Right renal cortex interstitium (tissue), 3 donors: ENCODE results near the gene TBX4. TPM values are rescaled to one million over a fixed set of nuclear protein-coding genes. Genes with fewer than 3 reads are reported as not detected.

Experiments
- DNase-seq, 3 donors: peaks; one replicate each; pipeline ENCODE4 v3.0.0-alpha.2; 2013; ENCODE audit warnings: low read depth in 3 of 3, low spot score in 2 of 3
- polyA plus RNA-seq, 3 donors: library from polyadenylated mRNA; unstranded; fragments of 120-200 nt; gene quantifications; one replicate each; pipeline ENCODE4 v1.2.1, GENCODE V29; 2013; ENCODE audit not compliant: insufficient read length in 3 of 3

Gene TBX4
- polyA plus RNA-seq: under 1 TPM; 0.07 to 0.31 (median 0.26) TPM

GRCh38 chr17:61452301-61453290, at the start of gene TBX4:
Gene TBX4, plus strand, starts transcription at chr17:61452422. Its CDS starts 4,069 bp downstream, at chr17:61456491.
- DNase-seq: no peak

GRCh38 chr17:61402978-61403800, 49.0 kb upstream of the TBX4 start:
- DNase-seq: no peak

- DNase-seq: no peak
These were observed 48.2 kb upstream of the TBX4 start for GRCh38 chr17:61403801-61404662.

- no peak for DNase-seq
These were observed 47.6 kb upstream of the TBX4 start for GRCh38 chr17:61404663-61404912.

- DNase-seq: no peak
These were observed 47.1 kb upstream of the TBX4 start for GRCh38 chr17:61404913-61405685.

GRCh38 chr17:61405686-61406536, 46.3 kb upstream of the TBX4 start:
- no peak for DNase-seq

- DNase-seq: no peak
These were observed 45.7 kb upstream of the TBX4 start for GRCh38 chr17:61406537-61406845.

GRCh38 chr17:61406971-61407911, 45.0 kb upstream of the TBX4 start:
- no peak for DNase-seq

GRCh38 chr17:61408151-61409041, 43.8 kb upstream of the TBX4 start:
- DNase-seq: no peak

- no peak for DNase-seq
These were observed 42.7 kb upstream of the TBX4 start for GRCh38 chr17:61409301-61410112.

- no peak for DNase-seq
These were observed 41.8 kb upstream of the TBX4 start for GRCh38 chr17:61410141-61411010.

GRCh38 chr17:61411011-61411260, 41.3 kb upstream of the TBX4 start:
- DNase-seq: no peak

GRCh38 chr17:61411261-61412142, 40.7 kb upstream of the TBX4 start:
- no peak for DNase-seq

- DNase-seq: no peak
These were observed 39.9 kb upstream of the TBX4 start for GRCh38 chr17:61412143-61412859.
